Lower lobe of right lung (tissue), 2 donors: Measurements from ENCODE around the gene SLIT1. TPM values are rescaled to one million over a fixed set of nuclear protein-coding genes. Genes with fewer than 3 reads are reported as not detected.

Source experiments
- ATAC-seq, 2 donors: fragments of 200-7000 bp; cut with Tn5 transposase; one replicate each; pipeline ENCODE4 v1.9.1; 2020 to 2022; ENCODE audit warnings: mild to moderate bottlenecking in 2 of 2, moderate library complexity in 2 of 2
- DNase-seq: peaks from one replicate; pipeline ENCODE4 v3.0.0-alpha.2; 2020
- H3K27ac ChIP-seq: fragments of 200-600 bp; one replicate; pipeline ENCODE4 v1.8.0; 2022
- H3K27me3 ChIP-seq: fragments of 200-600 bp; one replicate; pipeline ENCODE4 v1.8.0; 2022; ENCODE audit warnings: low read depth
- H3K36me3 ChIP-seq: fragments of 200-600 bp; one replicate; pipeline ENCODE4 v1.8.0; 2022; ENCODE audit warnings: mild to moderate bottlenecking
- H3K4me1 ChIP-seq: fragments of 200-600 bp; one replicate; pipeline ENCODE4 v1.8.0; 2022
- H3K4me3 ChIP-seq: fragments of 200-600 bp; one replicate; pipeline ENCODE4 v1.8.0; 2022; ENCODE audit warnings: mild to moderate bottlenecking
- H3K9me3 ChIP-seq: fragments of 200-600 bp; one replicate; pipeline ENCODE4 v1.8.0; 2022
- intact Hi-C: fragments of 100-400 bp; cut with DNase I; formaldehyde crosslinking; loops from one replicate; pipeline ENCODE4 v1.11.0; 2022
- total RNA-seq: library from RNA; stranded (reverse); fragmentation: NEBNext Ultra II Directional; extraction: Animal tissue kit (Norgen Biotek cat#: 25700); gene quantifications from one replicate; pipeline ENCODE4 v1.2.1, GENCODE V29; 2021
- TF ChIP-seq, protein P1 (sequence below): fragments of 200-600 bp; IDR thresholded peaks from one replicate; pipeline ENCODE4 v1.8.0; 2022; ENCODE audit warnings: antibody characterized with exemption, mild to moderate bottlenecking
- donor health status: DM: no; HTN: yes; CAD: no; lungs with severe emphysema.

Gene SLIT1
- total RNA-seq, 1 donor from 2014 or later, result 0.41 TPM

DNA sequence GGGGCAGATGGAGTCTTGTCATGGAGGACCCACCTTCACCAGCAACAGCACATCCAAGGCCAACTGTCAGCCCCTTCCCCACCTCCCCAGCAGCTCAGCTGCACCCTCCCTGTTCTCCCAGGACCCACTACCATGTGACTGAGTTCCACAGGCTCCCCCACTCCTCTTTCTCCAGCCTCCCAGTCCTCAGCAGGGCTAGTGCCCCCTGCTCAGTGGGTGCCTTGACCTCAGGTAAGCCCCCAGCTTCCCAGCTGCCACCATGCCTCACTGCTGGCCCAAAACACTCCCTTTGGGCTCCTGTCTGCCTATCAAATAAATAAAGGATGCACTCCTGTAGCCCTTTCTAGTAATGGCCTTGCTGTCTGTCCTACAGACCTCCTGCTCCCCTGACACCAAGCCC is 174.4 kb downstream of the SLIT1 start:
- Histone ChIP-seq H3K4me3 (no peak overlapping the region), H3K4me1 (no peaks in the 10 kb centered on the region), H3K9me3 (peaks cover 13% of the 10 kb centered on the region), H3K27ac (no peak overlapping the region), H3K27me3 (no peaks in the 10 kb centered on the region), H3K36me3 (no peaks in the 10 kb centered on the region)
- TF ChIP-seq, protein P1, sequence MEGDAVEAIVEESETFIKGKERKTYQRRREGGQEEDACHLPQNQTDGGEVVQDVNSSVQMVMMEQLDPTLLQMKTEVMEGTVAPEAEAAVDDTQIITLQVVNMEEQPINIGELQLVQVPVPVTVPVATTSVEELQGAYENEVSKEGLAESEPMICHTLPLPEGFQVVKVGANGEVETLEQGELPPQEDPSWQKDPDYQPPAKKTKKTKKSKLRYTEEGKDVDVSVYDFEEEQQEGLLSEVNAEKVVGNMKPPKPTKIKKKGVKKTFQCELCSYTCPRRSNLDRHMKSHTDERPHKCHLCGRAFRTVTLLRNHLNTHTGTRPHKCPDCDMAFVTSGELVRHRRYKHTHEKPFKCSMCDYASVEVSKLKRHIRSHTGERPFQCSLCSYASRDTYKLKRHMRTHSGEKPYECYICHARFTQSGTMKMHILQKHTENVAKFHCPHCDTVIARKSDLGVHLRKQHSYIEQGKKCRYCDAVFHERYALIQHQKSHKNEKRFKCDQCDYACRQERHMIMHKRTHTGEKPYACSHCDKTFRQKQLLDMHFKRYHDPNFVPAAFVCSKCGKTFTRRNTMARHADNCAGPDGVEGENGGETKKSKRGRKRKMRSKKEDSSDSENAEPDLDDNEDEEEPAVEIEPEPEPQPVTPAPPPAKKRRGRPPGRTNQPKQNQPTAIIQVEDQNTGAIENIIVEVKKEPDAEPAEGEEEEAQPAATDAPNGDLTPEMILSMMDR, result no peak
- no peak for DNase-seq
- intact Hi-C loops, result no loop called here
- ATAC-seq, result no peak

DNA sequence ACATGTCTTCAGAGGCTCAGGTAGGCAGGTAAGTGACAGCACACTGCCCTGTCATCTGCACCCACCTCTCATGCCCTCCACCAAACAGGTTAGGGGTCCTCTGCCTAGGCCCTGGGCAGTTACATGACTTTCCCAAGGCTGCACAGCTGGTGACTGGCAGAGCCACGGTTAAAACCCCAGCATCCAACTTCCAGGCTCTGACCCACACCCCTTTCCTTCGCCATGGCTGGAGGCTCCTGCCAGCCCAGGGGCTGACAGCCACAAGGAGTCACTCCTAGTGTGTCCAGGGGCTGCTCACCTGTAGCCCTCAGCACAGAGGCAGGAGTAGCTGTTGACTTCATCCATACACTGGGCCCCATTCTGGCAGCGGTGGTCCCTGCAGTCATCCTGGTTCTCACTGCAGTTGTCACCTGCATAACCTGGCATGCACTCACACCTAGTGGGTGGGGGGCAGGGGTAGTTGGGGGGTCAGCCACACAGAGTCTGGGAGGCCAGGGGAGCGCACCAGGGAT is 175.0 kb downstream of the SLIT1 start:
- H3K9me3 ChIP-seq, result peaks cover 13% of the 10 kb centered on the region
- TF ChIP-seq, protein P1, result no peak
- no peak overlapping the region for H3K4me3 ChIP-seq
- H3K4me1 ChIP-seq, result no peaks in the 10 kb centered on the region
- ATAC-seq (no peak), DNase-seq (no peak)
- H3K36me3 ChIP-seq, result no peaks in the 10 kb centered on the region
- intact Hi-C loops, result no loop called here
- H3K27me3 ChIP-seq, result no peaks in the 10 kb centered on the region
- no peak overlapping the region for H3K27ac ChIP-seq

DNA sequence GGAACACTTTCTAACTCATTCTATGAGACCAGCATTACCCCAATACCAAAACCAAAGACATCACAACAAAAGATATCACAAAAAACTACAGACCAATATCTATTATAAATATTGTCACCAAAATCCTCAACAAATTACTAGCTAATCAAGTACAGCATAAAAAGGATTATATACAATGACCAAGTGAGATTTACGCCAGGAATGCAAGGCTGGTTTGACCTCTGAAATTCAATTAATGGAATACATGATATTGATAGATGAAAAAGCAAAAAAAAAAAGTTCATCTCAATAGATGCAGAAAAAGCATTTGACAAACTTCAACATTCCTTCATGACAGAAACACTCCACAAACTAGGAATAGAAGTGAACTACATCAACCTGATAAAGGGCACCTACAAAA is 178.3 kb downstream of the SLIT1 start:
- H3K36me3 ChIP-seq, result no peaks in the 10 kb centered on the region
- ATAC-seq, result no peak
- peaks cover 13% of the 10 kb centered on the region for H3K9me3 ChIP-seq
- H3K4me1 ChIP-seq, result no peaks in the 10 kb centered on the region
- intact Hi-C loops, result no loop called here
- H3K27ac ChIP-seq, result no peak overlapping the region
- TF ChIP-seq, protein P1, result no peak
- no peak for DNase-seq
- H3K4me3 ChIP-seq, result no peak overlapping the region
- no peaks in the 10 kb centered on the region for H3K27me3 ChIP-seq

DNA sequence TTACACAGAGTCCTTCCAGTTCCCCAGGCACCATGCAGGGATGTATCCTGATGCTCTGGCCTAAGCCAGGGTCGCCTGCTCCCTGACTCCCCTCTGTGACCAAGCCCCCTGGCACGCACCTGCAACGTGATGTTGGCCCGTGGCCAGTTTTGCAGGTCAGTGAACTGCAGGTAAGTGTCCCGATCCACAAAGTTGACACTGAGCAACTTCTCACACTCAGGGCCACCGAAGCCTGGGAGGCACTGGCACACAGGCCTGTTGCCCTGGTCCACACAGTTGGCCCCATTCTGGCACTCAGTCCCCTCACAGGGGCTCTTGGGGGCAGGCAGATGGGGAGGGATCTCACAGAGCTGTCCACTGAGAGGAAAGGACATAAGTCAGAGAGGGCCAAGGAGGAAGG is 179.4 kb downstream of the SLIT1 start:
- no peak for ATAC-seq

DNA sequence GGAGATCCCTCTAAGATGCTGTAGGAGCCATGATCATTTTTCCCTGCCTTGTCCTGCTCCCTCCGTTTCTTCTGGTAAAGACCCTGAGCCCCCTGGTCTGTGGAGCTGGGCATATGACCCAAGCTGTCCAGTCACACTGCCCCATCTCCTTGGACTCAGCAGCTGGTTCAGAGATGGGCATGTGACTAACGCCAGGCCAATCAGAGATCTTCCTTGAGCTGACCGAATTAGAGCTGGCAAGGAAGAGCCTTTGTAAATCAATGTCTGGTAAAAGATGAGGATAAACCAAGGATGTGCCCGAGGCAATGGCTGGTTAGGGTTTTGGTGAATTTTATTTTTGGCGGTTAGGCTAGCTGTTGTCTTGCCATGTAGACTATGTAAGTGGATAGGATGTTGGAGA is 180.4 kb downstream of the SLIT1 start:
- intact Hi-C loops, result no loop called here
- Histone ChIP-seq H3K36me3 (no peaks in the 10 kb centered on the region), H3K27me3 (no peaks in the 10 kb centered on the region), H3K27ac (no peak overlapping the region), H3K4me3 (no peak overlapping the region), H3K4me1 (no peaks in the 10 kb centered on the region), H3K9me3 (peaks cover 13% of the 10 kb centered on the region)
- ATAC-seq (no peak), DNase-seq (no peak)
- TF ChIP-seq, protein P1, result no peak

More for the DNA sequence above, 179.4 kb downstream of the SLIT1 start:
- DNase-seq, result no peak
- intact Hi-C loops, result no loop called here
- H3K36me3 ChIP-seq, result no peaks in the 10 kb centered on the region
- no peaks in the 10 kb centered on the region for H3K27me3 ChIP-seq
- no peaks in the 10 kb centered on the region for H3K4me1 ChIP-seq
- H3K4me3 ChIP-seq, result no peak overlapping the region
- H3K9me3 ChIP-seq, result peaks cover 13% of the 10 kb centered on the region
- H3K27ac ChIP-seq, result no peak overlapping the region
- TF ChIP-seq, protein P1, result no peak

DNA sequence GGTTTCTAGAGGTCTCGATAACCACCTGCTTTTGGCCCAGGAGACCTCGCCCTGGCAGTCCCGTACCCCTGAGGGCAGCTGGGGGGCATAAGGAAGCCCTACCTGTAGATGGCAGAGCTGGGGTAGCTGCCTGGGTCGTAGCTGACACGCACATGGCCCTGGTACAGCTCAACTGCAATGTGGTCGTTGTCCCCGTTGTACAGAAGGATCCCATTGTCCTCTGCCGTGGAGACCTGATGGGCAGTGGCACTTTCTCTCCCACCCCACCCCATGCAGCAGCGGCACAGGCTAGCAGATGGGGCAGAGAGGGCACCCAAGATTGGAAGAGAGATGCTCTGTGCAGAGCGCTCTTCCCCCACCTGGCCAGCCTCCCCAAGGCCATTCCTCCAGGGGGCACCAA is 181.2 kb downstream of the SLIT1 start:
- H3K27me3 ChIP-seq, result no peaks in the 10 kb centered on the region
- intact Hi-C loops, result no loop called here
- DNase-seq, result no peak
- H3K4me1 ChIP-seq, result no peaks in the 10 kb centered on the region
- H3K4me3 ChIP-seq, result no peak overlapping the region
- H3K27ac ChIP-seq, result no peak overlapping the region
- H3K36me3 ChIP-seq, result no peaks in the 10 kb centered on the region
- peaks cover 13% of the 10 kb centered on the region for H3K9me3 ChIP-seq
- no peak for ATAC-seq
- TF ChIP-seq, protein P1, result no peak
